Measurements from ENCODE around the gene RBM19.

The RBM19 gene

DNA sequence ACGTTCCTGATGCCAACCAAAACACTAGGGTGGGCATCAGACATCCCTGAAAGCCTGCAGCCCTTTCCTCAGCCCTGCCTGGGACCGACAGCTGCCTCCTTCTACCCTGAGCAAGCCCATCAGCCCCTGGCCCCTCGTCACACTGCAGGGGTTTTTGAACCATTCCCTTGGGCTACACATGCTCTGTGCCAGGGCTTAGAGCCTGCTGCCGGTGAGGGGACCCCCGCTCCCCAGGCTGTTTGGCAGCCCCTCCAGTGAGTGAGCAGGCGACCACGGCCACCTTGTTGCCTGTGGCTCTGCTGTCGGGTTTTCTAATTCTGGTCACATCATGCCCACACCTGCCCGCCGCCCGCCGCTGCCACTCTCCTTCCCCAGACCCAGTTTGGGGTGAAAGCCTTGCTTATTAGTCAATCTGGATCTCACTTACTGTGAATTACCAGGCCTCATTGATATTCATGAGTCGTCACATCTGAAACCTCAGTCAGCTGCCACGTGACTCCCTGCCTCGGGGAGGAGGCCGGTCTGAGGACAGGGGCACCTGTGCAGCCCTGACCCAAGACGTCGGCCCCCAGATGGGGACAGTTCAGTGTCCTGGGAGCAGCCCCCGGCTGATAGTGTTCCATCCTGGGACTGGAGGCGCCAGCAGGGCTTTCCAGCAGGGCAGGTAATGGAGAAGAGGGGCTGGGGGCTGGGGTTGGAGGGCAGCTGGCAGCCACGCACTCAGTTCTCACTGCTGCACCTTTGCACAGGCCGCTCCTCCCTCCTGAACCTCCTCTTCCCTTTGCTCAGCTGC lies 163.0 kb downstream of the RBM19 start:
- ATAC-seq (ENCODE audit: low read depth) (no peak), DNase-seq (ENCODE audit: low spot score) (no peak)
- Histone ChIP-seq H3K9me3 (ENCODE audit: severe bottlenecking) (no peaks in the 10 kb centered on the region), H3K4me3 (ENCODE audit: severe bottlenecking) (no peak overlapping the region), H3K36me3 (ENCODE audit: low read depth) (no peaks in the 10 kb centered on the region), H3K4me1 (ENCODE audit: insufficient read depth, poor library complexity, severe bottlenecking) (no peaks in the 10 kb centered on the region), H3K27ac (ENCODE audit: poor library complexity, severe bottlenecking) (no peak overlapping the region), H3K27me3 (ENCODE audit: insufficient read depth, poor library complexity, severe bottlenecking) (no peaks in the 10 kb centered on the region)
- TF ChIP-seq CTCF (IDR thresholded peaks at IDR 0.05; ENCODE audit: poor library complexity, severe bottlenecking), result no peak

DNA sequence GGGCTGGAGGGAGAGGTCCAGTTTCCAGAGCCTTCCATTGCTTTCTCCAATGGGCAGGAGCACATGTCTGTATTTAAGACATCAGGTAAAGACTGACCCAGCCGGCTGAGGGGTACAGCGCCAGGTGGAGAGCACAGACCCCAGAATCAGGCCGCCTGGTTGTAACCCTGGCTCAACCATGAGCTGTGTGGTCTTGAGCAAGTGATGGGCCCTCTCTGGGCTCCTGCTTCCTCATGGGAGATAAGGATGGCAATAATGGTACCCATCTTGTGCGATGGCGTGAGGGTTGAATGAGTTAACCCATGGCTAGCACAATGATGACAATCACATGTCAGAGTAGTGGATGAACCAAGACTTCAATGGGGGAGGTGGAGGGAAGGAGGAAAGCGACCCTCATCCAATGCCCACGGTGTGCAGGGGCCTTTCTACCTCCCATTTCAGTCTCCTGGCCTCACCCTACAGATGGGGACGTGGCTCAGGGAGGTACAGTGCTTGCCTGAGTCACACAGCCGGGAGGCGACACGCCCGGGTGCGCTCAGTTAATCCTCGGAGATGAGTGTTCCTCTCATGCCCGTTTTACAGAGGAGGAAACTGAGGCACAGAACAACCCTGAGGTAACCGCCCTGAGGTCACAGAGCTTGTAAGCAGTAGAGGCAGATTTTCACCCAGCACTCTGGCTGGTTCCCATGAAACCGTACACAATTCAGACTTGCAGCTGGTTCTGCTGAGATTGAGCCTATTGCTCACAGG lies 163.9 kb downstream of the RBM19 start:
- H3K4me3 ChIP-seq (ENCODE audit: severe bottlenecking), result no peak overlapping the region
- no peak for ATAC-seq (ENCODE audit: low read depth)
- no peak for TF ChIP-seq CTCF (IDR thresholded peaks at IDR 0.05; ENCODE audit: poor library complexity, severe bottlenecking)

DNA sequence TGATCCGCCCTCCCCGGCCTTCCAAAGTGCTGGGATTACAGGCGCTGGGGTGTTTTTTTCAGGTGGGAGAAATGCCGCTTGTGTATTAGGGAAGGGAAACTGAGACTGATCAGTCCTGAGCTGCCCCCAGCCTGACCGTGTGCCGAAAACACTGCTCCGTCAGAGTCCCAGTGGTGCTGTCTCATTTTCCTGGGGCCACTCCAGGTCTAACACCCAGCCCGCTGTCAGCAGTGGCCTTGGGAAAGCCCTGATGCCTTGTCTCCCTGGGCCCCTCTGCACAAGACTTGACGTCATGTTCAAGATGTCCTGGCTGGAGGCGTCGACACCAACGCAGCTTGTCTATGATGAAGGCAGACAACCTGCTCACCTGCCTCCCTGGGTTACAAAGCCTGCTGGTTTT lies 165.9 kb downstream of the RBM19 start:
- Histone ChIP-seq H3K4me1 (ENCODE audit: insufficient read depth, poor library complexity, severe bottlenecking) (no peaks in the 10 kb centered on the region), H3K27ac (ENCODE audit: poor library complexity, severe bottlenecking) (no peak overlapping the region), H3K9me3 (ENCODE audit: severe bottlenecking) (no peaks in the 10 kb centered on the region), H3K4me3 (ENCODE audit: severe bottlenecking) (no peak overlapping the region), H3K36me3 (ENCODE audit: low read depth) (no peaks in the 10 kb centered on the region), H3K27me3 (ENCODE audit: insufficient read depth, poor library complexity, severe bottlenecking) (peaks cover 7% of the 10 kb centered on the region)
- no peak for TF ChIP-seq CTCF (IDR thresholded peaks at IDR 0.05; ENCODE audit: poor library complexity, severe bottlenecking)
- no peak for ATAC-seq (ENCODE audit: low read depth)
- no peak for DNase-seq (ENCODE audit: low spot score)

More for the DNA sequence above, 163.9 kb downstream of the RBM19 start:
- H3K9me3 ChIP-seq (ENCODE audit: severe bottlenecking), result no peaks in the 10 kb centered on the region
- no peak overlapping the region for H3K27ac ChIP-seq (ENCODE audit: poor library complexity, severe bottlenecking)
- DNase-seq (ENCODE audit: low spot score), result no peak
- no peaks in the 10 kb centered on the region for H3K36me3 ChIP-seq (ENCODE audit: low read depth)
- H3K27me3 ChIP-seq (ENCODE audit: insufficient read depth, poor library complexity, severe bottlenecking), result no peaks in the 10 kb centered on the region
- no peaks in the 10 kb centered on the region for H3K4me1 ChIP-seq (ENCODE audit: insufficient read depth, poor library complexity, severe bottlenecking)

DNA sequence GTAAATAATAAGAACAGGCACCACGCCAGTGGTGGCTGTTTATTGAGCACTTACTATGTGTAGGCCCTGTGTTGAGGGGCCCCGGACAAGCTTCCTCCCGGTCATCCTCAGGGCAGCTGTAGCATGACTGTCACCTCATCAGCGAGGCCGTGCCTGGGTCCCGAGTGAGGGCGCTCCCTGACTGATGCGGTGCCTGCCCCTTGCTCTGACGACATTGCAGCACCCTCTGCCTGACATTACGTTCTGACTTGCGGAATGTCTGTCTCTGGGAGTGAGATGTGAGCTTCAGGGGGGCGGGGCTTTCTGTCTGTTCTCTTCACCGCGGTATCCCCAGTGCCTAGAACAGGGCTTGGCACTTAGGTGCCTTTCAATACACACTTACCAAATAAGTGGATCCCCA lies 167.6 kb downstream of the RBM19 start:
- no peak for TF ChIP-seq CTCF (IDR thresholded peaks at IDR 0.05; ENCODE audit: poor library complexity, severe bottlenecking)
- H3K36me3 ChIP-seq (ENCODE audit: low read depth), result no peaks in the 10 kb centered on the region
- H3K4me1 ChIP-seq (ENCODE audit: insufficient read depth, poor library complexity, severe bottlenecking), result no peaks in the 10 kb centered on the region
- H3K9me3 ChIP-seq (ENCODE audit: severe bottlenecking), result no peaks in the 10 kb centered on the region
- ATAC-seq (ENCODE audit: low read depth), result no peak
- no peak overlapping the region for H3K4me3 ChIP-seq (ENCODE audit: severe bottlenecking)
- peaks cover 19% of the 10 kb centered on the region for H3K27me3 ChIP-seq (ENCODE audit: insufficient read depth, poor library complexity, severe bottlenecking)
- no peak overlapping the region for H3K27ac ChIP-seq (ENCODE audit: poor library complexity, severe bottlenecking)
- DNase-seq (ENCODE audit: low spot score), result no peak

DNA sequence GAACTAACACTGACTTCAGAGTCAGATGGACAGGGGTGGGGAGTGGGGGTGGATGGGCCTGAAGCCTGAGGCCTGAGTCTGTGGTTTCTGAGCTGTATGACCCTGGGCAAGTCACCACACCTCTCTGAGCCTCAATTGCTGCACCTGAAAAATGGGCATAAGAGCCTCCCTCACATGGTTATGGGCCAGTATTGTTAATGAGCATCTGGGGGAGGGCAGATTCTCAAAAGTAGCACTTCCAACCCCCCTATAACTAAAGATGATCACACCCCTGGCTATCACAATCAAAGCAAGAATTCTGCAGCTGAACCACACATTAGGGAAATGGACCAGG lies 168.6 kb downstream of the RBM19 start:
- Histone ChIP-seq H3K9me3 (ENCODE audit: severe bottlenecking) (no peaks in the 10 kb centered on the region), H3K36me3 (ENCODE audit: low read depth) (no peaks in the 10 kb centered on the region), H3K4me1 (ENCODE audit: insufficient read depth, poor library complexity, severe bottlenecking) (no peaks in the 10 kb centered on the region), H3K4me3 (ENCODE audit: severe bottlenecking) (no peak overlapping the region), H3K27ac (ENCODE audit: poor library complexity, severe bottlenecking) (no peak overlapping the region), H3K27me3 (ENCODE audit: insufficient read depth, poor library complexity, severe bottlenecking) (peaks cover 22% of the 10 kb centered on the region)
- no peak for TF ChIP-seq CTCF (IDR thresholded peaks at IDR 0.05; ENCODE audit: poor library complexity, severe bottlenecking)
- ATAC-seq (ENCODE audit: low read depth), result no peak
- DNase-seq (ENCODE audit: low spot score), result no peak

Data from RWPE2 (cell line).